CD4-positive, alpha-beta T cell treated with Interleukin-6 at 100 ng/mL for 8 hours (primary cell): Measurements from ENCODE around the gene NPAS3.

Source experiments
- DNase-seq: peaks from one replicate; pipeline ENCODE4 v3.0.0-alpha.2; 2020; ENCODE audit warnings: mixed read lengths, low spot score

NPAS3 gene

DNA sequence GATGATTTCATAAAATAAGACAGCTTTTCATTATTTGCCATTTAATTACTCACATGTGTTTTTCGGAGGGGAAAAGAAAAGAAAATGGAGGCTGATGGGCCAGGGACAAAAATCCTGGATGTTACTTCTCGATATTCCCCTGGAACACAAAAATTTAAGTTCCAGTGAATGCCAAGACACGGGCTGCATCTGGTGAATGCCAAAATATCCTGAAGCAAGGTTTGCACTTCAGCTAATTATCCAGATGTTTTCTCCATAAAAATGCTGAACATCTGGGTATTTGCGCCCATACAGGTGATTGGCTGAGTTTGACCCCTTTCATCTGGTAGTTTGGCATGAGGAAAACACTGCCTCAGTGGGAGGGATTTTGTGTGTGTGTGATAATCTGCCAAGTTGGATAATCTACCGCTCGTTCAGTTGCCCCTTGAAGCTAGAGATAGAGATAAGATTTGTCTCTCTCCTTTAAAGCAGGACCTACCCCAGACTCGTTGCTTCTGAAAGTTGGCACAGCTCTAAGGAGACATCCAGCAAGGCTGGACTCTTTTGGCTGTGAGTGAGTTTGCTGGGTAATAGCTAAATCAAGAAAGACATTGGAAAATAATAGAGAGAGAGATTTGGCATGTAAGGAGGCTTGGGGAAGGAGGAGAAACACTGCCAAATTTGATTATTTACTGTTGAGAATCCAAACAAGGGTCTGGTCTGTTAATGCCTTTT lies 622.2 kb downstream of the NPAS3 start:
- no peak for DNase-seq

DNA sequence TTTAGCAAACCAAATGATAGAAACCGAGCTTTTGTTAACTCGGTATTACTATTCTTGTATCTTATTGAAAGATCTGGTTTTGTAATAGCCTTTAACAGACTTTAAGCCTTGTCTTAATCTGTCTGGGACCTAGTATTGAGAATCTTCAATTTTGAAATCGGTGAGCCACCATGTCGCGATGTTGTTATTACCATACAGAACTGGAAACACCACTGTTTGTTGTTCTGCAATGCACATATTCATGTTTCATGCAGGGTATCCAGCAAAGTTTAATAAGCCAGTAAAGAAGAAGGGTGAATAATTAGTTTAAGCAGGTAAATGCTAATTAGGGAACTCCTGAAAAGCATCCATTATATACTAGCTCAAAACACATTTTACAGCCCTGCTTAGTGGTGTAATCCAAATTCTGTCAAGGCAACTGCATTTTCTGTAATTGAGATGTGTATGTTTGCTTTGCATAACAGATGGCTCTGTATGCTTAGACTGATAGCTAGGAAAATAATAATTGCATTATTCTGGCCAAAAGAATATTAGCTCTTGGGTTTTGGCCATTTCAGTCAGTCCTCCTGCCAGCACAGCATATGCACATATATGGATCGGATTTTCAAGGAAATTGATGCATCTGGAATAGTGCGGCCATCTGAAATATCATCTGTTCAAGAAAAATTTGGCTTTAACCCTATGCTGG lies 623.0 kb downstream of the NPAS3 start:
- DNase-seq: no peak

GRCh38 chr14:33563191-33563900 lies 624.7 kb downstream of the NPAS3 start:
- DNase-seq: no peak

GRCh38 chr14:33563901-33564197 lies 625.2 kb downstream of the NPAS3 start:
- no peak for DNase-seq

- DNase-seq: no peak
Measured at GRCh38 chr14:33564774-33565630, 626.3 kb downstream of the NPAS3 start.

- DNase-seq: no peak
Measured at GRCh38 chr14:33566082-33566481, 627.4 kb downstream of the NPAS3 start.

GRCh38 chr14:33567023-33567728 lies 628.5 kb downstream of the NPAS3 start:
- no peak for DNase-seq

DNA sequence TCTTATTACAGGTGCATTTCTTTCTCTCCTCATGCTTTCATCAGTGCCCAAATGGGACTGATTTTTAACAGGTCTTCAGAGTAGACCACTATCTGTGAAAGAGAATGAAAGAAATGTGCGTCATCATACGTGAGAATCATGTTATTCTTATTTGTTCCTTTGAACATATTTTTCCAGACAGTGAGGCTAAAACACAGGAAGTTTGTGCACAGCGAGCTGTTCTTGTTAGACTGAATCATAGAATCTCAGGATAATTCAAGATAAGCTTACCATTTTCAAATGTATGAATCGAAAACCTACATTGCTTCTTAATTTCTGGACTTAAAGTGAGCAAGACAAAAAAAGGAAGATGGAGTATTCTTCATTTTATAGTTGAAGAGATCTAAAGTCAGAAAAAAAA lies 629.1 kb downstream of the NPAS3 start:
- no peak for DNase-seq

DNA sequence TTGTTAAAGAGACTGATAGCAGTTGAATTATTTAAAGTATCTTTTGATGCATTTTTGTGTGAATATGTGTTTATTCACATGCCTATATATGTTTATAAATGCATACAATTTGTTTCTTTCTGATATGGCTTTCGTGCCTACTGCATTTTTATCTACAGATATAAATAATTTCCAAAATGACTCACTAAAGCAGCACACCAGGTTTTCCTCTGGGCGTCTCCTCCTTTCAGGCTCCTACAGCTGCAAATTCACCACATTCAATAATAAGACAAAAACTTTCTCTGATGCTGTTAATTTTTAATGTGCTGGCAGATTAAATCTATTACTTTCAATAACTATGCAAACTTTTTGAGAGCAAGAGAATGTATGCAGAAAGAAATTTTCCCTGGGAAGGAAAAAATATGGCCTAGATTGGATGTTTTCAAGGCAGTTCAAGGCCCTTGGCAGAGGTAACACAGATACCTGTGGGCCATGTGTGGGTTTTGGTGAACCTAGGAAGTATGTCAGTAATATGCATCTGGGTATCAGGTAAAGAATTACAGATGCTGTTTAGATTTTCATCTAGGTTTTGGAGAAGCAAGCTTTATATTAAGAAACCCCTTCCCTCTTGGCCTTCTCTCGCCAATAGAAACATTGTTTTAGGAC lies 630.4 kb downstream of the NPAS3 start:
- DNase-seq: no peak

GRCh38 chr14:33569821-33570687 lies 631.4 kb downstream of the NPAS3 start:
- DNase-seq: no peak

GRCh38 chr14:33570694-33571310 lies 632.1 kb downstream of the NPAS3 start:
- no peak for DNase-seq

DNA sequence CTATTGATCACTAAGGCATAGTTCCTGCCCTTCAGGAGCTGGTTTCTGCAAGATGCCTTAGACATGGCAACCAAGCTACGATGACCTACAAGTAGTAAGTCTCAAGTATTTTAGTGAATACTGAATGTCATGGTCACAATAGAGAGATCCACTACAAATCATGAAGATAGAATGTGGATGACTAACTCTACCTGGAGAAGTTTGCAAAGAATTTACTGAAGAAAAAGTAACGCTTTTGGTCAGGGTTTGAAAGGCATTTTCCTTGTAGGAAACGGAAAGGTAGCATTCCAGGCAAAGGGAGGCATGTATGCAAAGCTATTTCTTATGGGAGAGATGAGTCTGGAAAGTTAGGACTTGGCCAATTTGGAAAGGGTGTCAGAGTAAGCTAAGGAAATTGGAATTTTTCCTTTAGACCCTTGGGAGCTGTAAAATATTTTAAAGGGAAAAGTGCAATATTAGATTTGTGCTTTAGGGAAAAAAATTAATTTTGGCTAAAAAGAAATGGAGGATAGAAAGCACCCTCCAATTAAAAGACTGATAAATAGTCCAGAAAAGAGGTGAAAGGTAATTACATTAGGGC lies 634.7 kb downstream of the NPAS3 start:
- DNase-seq: no peak

DNA sequence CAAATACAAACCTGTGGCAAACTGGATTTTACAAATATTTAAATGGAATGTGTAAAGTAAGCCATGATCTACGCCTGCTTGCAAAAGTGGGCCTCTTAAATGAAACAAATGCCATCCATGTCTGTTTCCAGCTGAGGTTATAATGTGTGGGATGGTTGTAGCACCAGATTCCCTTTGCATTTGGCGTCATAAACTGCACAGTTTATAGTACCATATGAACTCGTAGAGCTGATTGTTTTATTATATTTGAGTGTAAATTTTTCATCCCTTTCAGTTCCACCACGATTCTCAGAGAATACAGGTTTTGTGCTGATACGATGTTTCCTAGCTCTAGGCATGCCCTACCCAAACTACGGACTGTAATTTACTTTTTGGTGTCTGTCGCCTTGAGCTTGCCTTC lies 637.3 kb downstream of the NPAS3 start:
- no peak for DNase-seq

DNA sequence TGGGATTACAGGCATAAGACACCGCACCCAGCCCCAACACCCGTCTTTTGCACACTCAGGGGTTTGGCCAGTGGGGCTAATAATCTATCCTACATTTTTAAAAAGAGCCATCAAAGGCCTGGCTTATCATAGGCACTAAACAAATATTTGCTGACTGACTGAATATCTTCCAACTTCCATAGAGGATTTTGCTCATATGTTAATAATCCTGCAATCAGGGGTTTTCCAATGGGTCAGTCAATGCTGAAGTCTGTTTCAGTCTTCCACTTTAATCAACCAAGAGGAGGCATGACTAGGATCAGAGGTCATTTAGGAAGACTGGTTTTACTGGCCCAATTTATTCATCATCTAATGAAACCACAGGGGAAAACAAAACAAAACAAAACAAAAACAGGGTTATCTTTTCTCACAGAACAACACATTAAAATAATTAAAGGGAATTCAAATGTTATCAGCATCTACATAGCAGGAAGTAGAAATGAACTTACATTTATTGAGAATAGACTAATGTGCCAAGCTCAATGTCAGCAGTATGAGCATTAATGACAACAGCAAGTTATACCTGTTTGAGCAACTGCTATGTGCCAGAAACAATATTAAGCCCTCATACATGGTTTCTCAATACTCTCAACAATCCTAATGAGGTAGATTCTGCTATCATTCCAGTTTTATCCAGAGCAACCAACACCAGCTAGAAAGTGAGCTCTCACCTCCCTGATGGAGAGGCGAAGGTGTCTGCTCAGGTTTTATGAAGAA lies 640.0 kb downstream of the NPAS3 start:
- DNase-seq: no peak

DNA sequence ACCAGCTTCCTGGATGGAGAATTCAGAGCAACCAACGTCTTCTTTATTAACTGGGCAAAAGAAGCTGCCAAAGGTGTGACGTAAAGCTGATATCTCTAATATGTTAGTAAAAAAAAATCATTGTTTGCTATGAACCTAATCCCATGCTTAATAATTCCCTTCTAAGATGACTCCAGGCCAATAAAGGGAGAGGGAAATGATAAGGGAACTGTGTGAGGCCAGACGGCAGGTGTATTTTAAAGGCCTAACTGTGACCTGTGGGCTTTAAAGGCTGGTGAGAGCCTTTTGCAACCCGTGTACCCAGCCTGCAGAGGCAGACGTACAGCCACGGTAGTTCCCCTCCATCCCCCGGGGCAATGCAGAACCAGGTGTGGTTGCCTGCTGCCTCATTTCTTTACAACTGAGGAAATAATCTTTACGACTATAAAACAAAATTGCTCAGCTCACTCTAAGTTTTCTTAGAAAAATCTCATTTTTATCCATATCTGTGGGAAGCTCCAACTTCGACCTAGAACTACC lies 641.6 kb downstream of the NPAS3 start:
- DNase-seq: no peak

GRCh38 chr14:33580841-33581240 lies 642.2 kb downstream of the NPAS3 start:
- no peak for DNase-seq

- no peak for DNase-seq
Measured at GRCh38 chr14:33584697-33585096, 646.0 kb downstream of the NPAS3 start.

DNA sequence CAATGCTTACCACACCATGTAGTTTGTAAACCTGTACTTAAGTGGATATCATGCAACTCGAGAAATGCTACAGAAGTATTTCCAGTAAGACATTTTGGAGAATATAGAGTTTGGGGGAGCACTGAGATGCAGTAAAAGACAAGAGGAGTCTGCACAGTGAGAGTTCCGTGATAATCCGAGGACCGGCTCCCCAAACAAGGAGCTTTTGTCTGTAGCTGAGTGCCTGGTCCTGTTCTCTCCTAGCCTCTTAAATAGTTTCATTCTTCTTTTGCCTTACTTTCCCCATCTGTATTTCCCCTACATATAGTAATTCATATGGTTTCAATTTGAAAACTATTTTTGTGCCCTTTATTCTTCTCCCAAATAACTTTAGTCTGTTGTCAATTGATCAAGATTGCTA lies 648.1 kb downstream of the NPAS3 start:
- DNase-seq: no peak
